Measurements from ENCODE around the gene C17orf50.

C17orf50 gene

DNA sequence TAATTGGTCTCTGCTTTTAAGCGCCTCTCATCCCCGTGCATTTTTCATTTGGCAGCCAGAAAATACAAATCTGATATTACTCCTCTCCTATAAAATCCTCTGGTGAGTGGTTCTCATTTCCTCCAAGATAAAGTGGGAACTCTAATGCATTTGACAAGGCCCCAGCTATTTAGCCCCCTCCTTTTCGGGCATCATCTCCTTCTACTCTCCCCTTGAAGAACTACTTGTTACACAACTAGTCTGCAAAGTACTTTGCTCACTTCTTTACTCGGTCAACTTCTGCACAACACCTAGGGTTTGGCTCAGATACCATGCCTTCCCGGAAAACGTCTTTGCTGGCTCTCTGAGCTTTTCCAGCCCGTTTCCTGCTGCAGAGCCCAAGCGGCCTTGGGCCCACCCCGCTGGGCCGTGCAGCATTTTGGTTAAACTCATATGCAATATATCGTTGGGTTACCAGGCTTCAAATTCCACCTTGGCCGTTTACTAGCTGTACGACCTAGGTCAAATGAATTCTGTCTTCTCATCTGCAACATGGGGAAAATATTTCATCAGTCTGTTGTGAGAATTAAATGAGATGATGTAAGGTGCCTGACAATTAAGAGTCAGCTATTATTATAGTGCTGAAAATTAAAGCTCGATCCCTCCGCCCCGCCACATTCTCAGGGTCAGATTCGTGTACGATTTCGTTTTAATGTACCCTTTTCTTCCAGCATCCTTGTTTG lies 47.7 kb downstream of the C17orf50 start:
- H3K4me1 ChIP-seq (ENCODE audit: insufficient read depth, poor library complexity, severe bottlenecking), result peaks cover 28% of the 10 kb centered on the region
- H3K27ac ChIP-seq (ENCODE audit: poor library complexity, severe bottlenecking), result peak overlapping the region; percentile 73
- H3K36me3 ChIP-seq (ENCODE audit: low read depth), result peaks cover 32% of the 10 kb centered on the region
- DNase-seq (ENCODE audit: low spot score) (no peak), ATAC-seq (ENCODE audit: low read depth) (no peak)
- peak overlapping the region; percentile 65 for H3K4me3 ChIP-seq (ENCODE audit: severe bottlenecking)
- H3K9me3 ChIP-seq (ENCODE audit: severe bottlenecking), result no peaks in the 10 kb centered on the region
- no peaks in the 10 kb centered on the region for H3K27me3 ChIP-seq (ENCODE audit: insufficient read depth, poor library complexity, severe bottlenecking)
- TF ChIP-seq, protein P1, sequence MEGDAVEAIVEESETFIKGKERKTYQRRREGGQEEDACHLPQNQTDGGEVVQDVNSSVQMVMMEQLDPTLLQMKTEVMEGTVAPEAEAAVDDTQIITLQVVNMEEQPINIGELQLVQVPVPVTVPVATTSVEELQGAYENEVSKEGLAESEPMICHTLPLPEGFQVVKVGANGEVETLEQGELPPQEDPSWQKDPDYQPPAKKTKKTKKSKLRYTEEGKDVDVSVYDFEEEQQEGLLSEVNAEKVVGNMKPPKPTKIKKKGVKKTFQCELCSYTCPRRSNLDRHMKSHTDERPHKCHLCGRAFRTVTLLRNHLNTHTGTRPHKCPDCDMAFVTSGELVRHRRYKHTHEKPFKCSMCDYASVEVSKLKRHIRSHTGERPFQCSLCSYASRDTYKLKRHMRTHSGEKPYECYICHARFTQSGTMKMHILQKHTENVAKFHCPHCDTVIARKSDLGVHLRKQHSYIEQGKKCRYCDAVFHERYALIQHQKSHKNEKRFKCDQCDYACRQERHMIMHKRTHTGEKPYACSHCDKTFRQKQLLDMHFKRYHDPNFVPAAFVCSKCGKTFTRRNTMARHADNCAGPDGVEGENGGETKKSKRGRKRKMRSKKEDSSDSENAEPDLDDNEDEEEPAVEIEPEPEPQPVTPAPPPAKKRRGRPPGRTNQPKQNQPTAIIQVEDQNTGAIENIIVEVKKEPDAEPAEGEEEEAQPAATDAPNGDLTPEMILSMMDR (IDR thresholded peaks at IDR 0.05; ENCODE audit: poor library complexity, severe bottlenecking), result no peak

DNA sequence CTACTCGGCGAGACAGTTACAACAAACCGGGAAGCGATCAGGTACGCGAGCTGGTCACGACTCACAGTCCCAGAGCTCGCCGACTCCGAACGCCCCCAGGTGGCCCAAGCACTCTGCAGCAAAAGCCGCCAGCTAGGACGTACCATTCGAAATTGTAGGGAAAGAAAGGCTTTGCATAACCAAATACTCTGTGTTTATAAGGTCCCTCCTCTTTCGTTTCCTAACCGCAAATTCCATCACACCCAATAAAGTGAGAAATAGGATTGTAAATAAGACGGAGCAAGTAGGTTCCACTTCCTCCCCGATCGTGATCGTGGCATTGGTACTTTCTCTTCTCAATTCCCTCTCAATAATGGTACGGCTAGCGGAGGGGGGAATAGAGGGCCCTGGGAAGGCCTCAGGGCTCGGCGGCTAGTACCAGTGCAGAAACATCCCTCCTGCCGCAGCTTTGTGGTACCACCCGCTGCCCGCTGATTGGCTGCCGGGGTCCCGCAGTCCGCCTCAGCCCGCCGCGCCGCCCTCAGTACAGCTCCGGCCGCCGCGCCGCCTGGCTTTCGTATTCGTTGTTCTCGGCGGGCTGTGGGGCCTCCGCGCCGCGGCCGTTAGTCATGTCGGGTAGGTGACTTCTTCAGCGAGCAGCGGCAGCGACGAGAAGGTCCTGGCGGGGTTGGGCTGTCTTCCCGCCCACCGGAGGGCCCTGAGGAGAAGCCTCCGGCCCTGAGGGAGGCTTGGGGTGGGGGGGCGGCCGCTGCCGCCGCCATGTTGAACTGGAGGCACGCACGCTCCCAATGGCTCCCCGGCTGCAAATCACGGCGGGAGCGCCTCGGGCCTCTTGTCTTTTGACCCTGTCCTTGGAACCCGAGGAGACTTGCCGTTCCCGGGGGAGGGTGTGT lies 48.5 kb downstream of the C17orf50 start, which contains the start of gene TAF15:
TSS of gene TAF15 (plus strand) at position 523 of the 893 bp plus-strand sequence. CDS start at position 609, 86 bp downstream.
- ATAC-seq (ENCODE audit: low read depth), result peak; percentile 93
- no peaks in the 10 kb centered on the region for H3K9me3 ChIP-seq (ENCODE audit: severe bottlenecking)
- H3K4me1 ChIP-seq (ENCODE audit: insufficient read depth, poor library complexity, severe bottlenecking), result peaks cover 28% of the 10 kb centered on the region
- TF ChIP-seq, protein P1 (IDR thresholded peaks at IDR 0.05; ENCODE audit: poor library complexity, severe bottlenecking), result peak; percentile 91
- peaks cover 40% of the 10 kb centered on the region for H3K36me3 ChIP-seq (ENCODE audit: low read depth)
- peak within 1 kb of the TSS; percentile 73 for H3K27ac ChIP-seq (ENCODE audit: poor library complexity, severe bottlenecking)
- no peaks in the 10 kb centered on the region for H3K27me3 ChIP-seq (ENCODE audit: insufficient read depth, poor library complexity, severe bottlenecking)
- peak; percentile 96 for DNase-seq (ENCODE audit: low spot score)
- peak within 1 kb of the TSS; percentile 65 for H3K4me3 ChIP-seq (ENCODE audit: severe bottlenecking)

DNA sequence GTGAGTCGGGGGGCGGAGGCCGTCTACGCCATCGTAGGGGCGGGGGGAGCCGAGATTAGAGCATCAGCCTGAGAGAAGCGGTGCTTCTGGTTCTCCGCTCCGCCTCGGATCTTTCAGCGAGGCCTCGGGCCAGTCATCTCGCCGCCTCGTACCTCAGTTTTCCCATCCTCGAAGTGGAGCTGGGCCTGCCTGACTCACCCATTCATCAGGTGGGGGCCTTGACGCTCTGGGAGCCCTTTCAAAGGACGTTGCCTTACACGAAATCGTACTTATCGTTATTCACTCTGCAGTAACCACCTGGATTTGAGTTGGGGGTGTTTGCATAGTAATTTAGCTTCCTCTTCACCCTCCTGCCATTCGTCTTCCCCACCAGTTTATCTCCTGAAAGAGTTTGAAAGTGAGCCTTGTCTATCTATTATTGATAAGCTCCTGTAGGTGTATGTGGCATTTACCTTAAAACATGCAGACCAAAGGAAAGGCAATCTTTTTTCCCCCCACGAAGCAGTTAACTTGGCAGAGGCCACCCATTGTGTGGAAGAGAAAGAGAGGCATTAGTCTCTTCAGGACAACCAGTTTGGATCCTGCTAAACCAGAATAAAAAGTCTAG lies 49.3 kb downstream of the C17orf50 start:
- Histone ChIP-seq H3K27ac (ENCODE audit: poor library complexity, severe bottlenecking) (peak overlapping the region; percentile 73), H3K4me3 (ENCODE audit: severe bottlenecking) (peak overlapping the region; percentile 65), H3K4me1 (ENCODE audit: insufficient read depth, poor library complexity, severe bottlenecking) (peaks cover 28% of the 10 kb centered on the region), H3K36me3 (ENCODE audit: low read depth) (peaks cover 48% of the 10 kb centered on the region), H3K9me3 (ENCODE audit: severe bottlenecking) (no peaks in the 10 kb centered on the region), H3K27me3 (ENCODE audit: insufficient read depth, poor library complexity, severe bottlenecking) (no peaks in the 10 kb centered on the region)
- ATAC-seq (ENCODE audit: low read depth) (no peak), DNase-seq (ENCODE audit: low spot score) (no peak)
- TF ChIP-seq, protein P1 (IDR thresholded peaks at IDR 0.05; ENCODE audit: poor library complexity, severe bottlenecking), result no peak

DNA sequence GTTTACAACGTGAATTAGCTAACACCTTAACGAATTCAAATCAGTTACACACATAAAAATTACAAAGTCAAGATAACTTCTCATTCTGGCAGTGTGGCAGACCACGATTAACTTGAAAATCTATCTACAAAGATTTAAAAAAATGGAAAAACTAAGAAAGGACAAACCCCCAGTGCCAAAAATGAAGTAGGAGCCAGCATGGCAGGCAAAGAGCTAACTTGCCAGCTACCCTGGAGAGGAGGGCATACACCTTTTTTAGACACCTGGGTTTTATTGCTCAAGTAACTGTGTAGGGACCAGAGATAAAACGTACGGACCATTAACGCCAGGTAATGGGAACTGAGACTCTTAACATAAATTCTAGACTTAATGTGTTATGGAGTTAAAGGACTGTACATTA lies 51.1 kb downstream of the C17orf50 start:
- H3K4me1 ChIP-seq (ENCODE audit: insufficient read depth, poor library complexity, severe bottlenecking), result peaks cover 28% of the 10 kb centered on the region

More for the DNA sequence above, 51.1 kb downstream of the C17orf50 start:
- ATAC-seq (ENCODE audit: low read depth), result no peak
- no peaks in the 10 kb centered on the region for H3K9me3 ChIP-seq (ENCODE audit: severe bottlenecking)
- no peaks in the 10 kb centered on the region for H3K27me3 ChIP-seq (ENCODE audit: insufficient read depth, poor library complexity, severe bottlenecking)
- H3K36me3 ChIP-seq (ENCODE audit: low read depth), result peaks cover 66% of the 10 kb centered on the region
- no peak for DNase-seq (ENCODE audit: low spot score)
- no peak overlapping the region for H3K4me3 ChIP-seq (ENCODE audit: severe bottlenecking)
- H3K27ac ChIP-seq (ENCODE audit: poor library complexity, severe bottlenecking), result no peak overlapping the region
- TF ChIP-seq, protein P1 (IDR thresholded peaks at IDR 0.05; ENCODE audit: poor library complexity, severe bottlenecking), result no peak
